DMS53 treated with DMSO at 0.1 percent for 48 hours (cell line): Measurements from ENCODE around the gene XRCC4.

Experiments
- DNase-seq: peaks from one replicate; lab custom pipeline; 2025; ENCODE audit not compliant: unreplicated experiment; lab: John Stamatoyannopoulos, UW

Gene XRCC4

GRCh38 chr5:83069096-83069799, 8.1 kb upstream of the XRCC4 start:
- DNase-seq = no peak

GRCh38 chr5:83071286-83072051, 5.9 kb upstream of the XRCC4 start:
- DNase-seq = no peak

- no peak for DNase-seq
Measured at GRCh38 chr5:83072966-83073365, 4.4 kb upstream of the XRCC4 start.

GRCh38 chr5:83077662-83078261, 415 bp downstream of the XRCC4 start:
- DNase-seq = no peak

GRCh38 chr5:83082750-83083149, 5.4 kb downstream of the XRCC4 start:
- no peak for DNase-seq

GRCh38 chr5:83084336-83084735, 7.0 kb downstream of the XRCC4 start:
- no peak for DNase-seq

GRCh38 chr5:83085106-83085505, 7.8 kb downstream of the XRCC4 start:
- DNase-seq = peak; percentile 55

GRCh38 chr5:83090169-83090568, 12.8 kb downstream of the XRCC4 start:
- DNase-seq = no peak

- no peak for DNase-seq
Measured at GRCh38 chr5:83092619-83093018, 15.3 kb downstream of the XRCC4 start.

GRCh38 chr5:83093692-83094091, 16.3 kb downstream of the XRCC4 start:
- no peak for DNase-seq

- no peak for DNase-seq
Measured at GRCh38 chr5:83095163-83095956, 18.0 kb downstream of the XRCC4 start.

- DNase-seq = no peak
Measured at GRCh38 chr5:83095957-83096539, 18.7 kb downstream of the XRCC4 start.

GRCh38 chr5:83096660-83097339, 19.5 kb downstream of the XRCC4 start:
- DNase-seq = no peak

- DNase-seq = no peak
Measured at GRCh38 chr5:83097689-83098231, 20.4 kb downstream of the XRCC4 start.

- DNase-seq = no peak
Measured at GRCh38 chr5:83099001-83099400, 21.7 kb downstream of the XRCC4 start.

- no peak for DNase-seq
Measured at GRCh38 chr5:83099445-83099844, 22.1 kb downstream of the XRCC4 start.

GRCh38 chr5:83101514-83101913, 24.2 kb downstream of the XRCC4 start:
- DNase-seq = no peak

GRCh38 chr5:83102364-83102980, 25.1 kb downstream of the XRCC4 start:
- no peak for DNase-seq

- DNase-seq = no peak
Measured at GRCh38 chr5:83104021-83104420, 26.7 kb downstream of the XRCC4 start.
